K562 (cell line): ENCODE results near the gene PTPRT. TPM values are rescaled to one million over a fixed set of nuclear protein-coding genes. Genes with fewer than 3 reads are reported as not detected.

Experiments used
- ATAC-seq: fragments of 200-7000 bp; cut with Tn5 transposase; 3 replicates; pipeline ENCODE4 v1.9.1; 2020; ENCODE audit warnings: moderate library complexity
- BruUV-seq: library from RNA; stranded (reverse); fragments of 400-500 nt; replicated peaks from 2 replicates; lab custom pipeline; 2021; lab: Mats Ljungman, UMichigan
- CTCF ChIA-PET: fragments of 300-600 bp; formaldehyde crosslinking; extraction: SDS; loops from one replicate; lab custom pipeline; 2021; ENCODE audit warnings: low intra/inter-chr PET ratio; lab: Yijun Ruan, JAX
- POLR2A ChIA-PET: fragments of 300-600, 350-650 bp; sonication (Branson Sonifier 250); formaldehyde crosslinking; extraction: SDS; loops from one replicate; lab custom pipeline; 2021; ENCODE audit warnings: antibody characterized with exemption, inconsistent platforms; lab: Yijun Ruan, JAX
- DNase-seq, 4 experiments: peaks; one replicate each; pipeline versions ENCODE4 v3.0.0 to v3.0.0-alpha.2; 2011 to 2018; ENCODE audit warnings: low spot score in 3 of 4, mixed read lengths in 3 of 4; ENCODE audit errors: extremely low read depth in 1 of 4
- FAIRE-seq: peaks from 2 replicates; lab custom pipeline; 2011; peaks lifted over from hg19 to GRCh38; lab: Jason Lieb, UNC
- H2AFZ ChIP-seq: 2 replicates; pipeline ENCODE4 v1.6.0; 2011; ENCODE audit warnings: low read depth, low read length, control low read depth, inconsistent platforms
- H3K27ac ChIP-seq: fragments of 200-600 bp; 3 replicates; pipeline ENCODE4 v1.8.0; 2011; ENCODE audit warnings: low read depth, mild to moderate bottlenecking, control low read depth, inconsistent platforms, low read length, moderate library complexity, mixed read lengths; ENCODE audit errors: extremely low read depth
- H3K27me3 ChIP-seq, 2 experiments: fragments of 300-600 bp in 1 of 2; 2 replicates in 1 of 2; 3 replicates in 1 of 2; pipeline versions ENCODE4 v1.6.0 to v1.8.0; 2011; ENCODE audit warnings: inconsistent platforms in 2 of 2, low read length in 2 of 2, mild to moderate bottlenecking in 1 of 2, mixed read lengths in 1 of 2, moderate library complexity in 1 of 2; ENCODE audit not compliant: control insufficient read depth in 2 of 2, insufficient read depth in 2 of 2
- H3K36me3 ChIP-seq: fragments of 300-600 bp; 3 replicates; pipeline ENCODE4 v1.8.0; 2011; ENCODE audit warnings: mild to moderate bottlenecking, low read length, inconsistent platforms; ENCODE audit not compliant: control insufficient read depth, insufficient read depth
- H3K4me1 ChIP-seq, 2 experiments: fragments of 200-600 bp in 1 of 2; replicated peaks in 1 of 2; 2 replicates in 1 of 2; 3 replicates in 1 of 2; pipeline versions ENCODE4 v1.5.1 to v1.8.0; 2011; ENCODE audit warnings: inconsistent platforms in 2 of 2, low read length in 2 of 2, mild to moderate bottlenecking in 1 of 2, mixed read lengths in 1 of 2, moderate library complexity in 1 of 2; ENCODE audit not compliant: control insufficient read depth in 2 of 2, insufficient read depth in 2 of 2
- H3K4me2 ChIP-seq: 2 replicates; pipeline ENCODE4 v1.6.1; 2011; ENCODE audit warnings: low read length, control low read depth, inconsistent platforms, mixed read lengths; ENCODE audit not compliant: insufficient read depth
- H3K4me3 ChIP-seq: fragments of 200-600 bp; sonication (generic), shearing (Covaris generic); 2 replicates; pipeline ENCODE4 v1.5.1; 2016; ENCODE audit warnings: control low read depth, inconsistent platforms
- H3K79me2 ChIP-seq: fragments of 200-600 bp; 3 replicates; pipeline ENCODE4 v1.8.0; 2011; ENCODE audit warnings: low read length, inconsistent platforms; ENCODE audit not compliant: control insufficient read depth, insufficient read depth
- H3K9ac ChIP-seq, 2 experiments: 2 replicates each; pipeline versions ENCODE4 v1.6.0 to v1.6.1; 2011; ENCODE audit warnings: low read depth in 2 of 2, low read length in 2 of 2, control low read depth in 1 of 2, inconsistent platforms in 1 of 2, mild to moderate bottlenecking in 1 of 2, mixed read lengths in 1 of 2; ENCODE audit not compliant: insufficient read depth in 1 of 2
- H3K9me1 ChIP-seq: one replicate; pipeline ENCODE4 v1.6.0; 2011; ENCODE audit warnings: inconsistent platforms, mild to moderate bottlenecking, low read length, moderate library complexity; ENCODE audit not compliant: control insufficient read depth, insufficient read depth
- H3K9me3 ChIP-seq: replicated peaks from 2 replicates; pipeline ENCODE4 v1.5.1; 2011; ENCODE audit warnings: low read depth, low read length, inconsistent platforms; ENCODE audit not compliant: control insufficient read depth, insufficient read depth
- H4K20me1 ChIP-seq: replicated peaks from 2 replicates; pipeline ENCODE4 v1.6.1; 2011; ENCODE audit warnings: low read length, inconsistent platforms, mixed read lengths; ENCODE audit not compliant: control insufficient read depth, insufficient read depth
- CREB3L1 ChIP-seq: fragments of 450-650 bp; IDR thresholded peaks from 2 replicates; pipeline ENCODE4 v1.6.1; 2014; ENCODE audit warnings: low read depth, mild to moderate bottlenecking, moderate library complexity, borderline replicate concordance
- FOXO4 ChIP-seq: fragments of 450-650 bp; formaldehyde crosslinking; IDR thresholded peaks from 2 replicates; pipeline ENCODE4 v1.4.0; 2020; ENCODE audit warnings: mild to moderate bottlenecking, moderate library complexity
- HOMEZ ChIP-seq: fragments of 250-450 bp; sonication (Bioruptor Pico); IDR thresholded peaks from 2 replicates; pipeline ENCODE4 v1.4.0; 2020; ENCODE audit warnings: mild to moderate bottlenecking, moderate library complexity
- NR4A1 ChIP-seq, 2 experiments: fragments of 250-450 bp in 1 of 2; fragments of 450-650 bp in 1 of 2; sonication (Bioruptor Pico) in 1 of 2; IDR thresholded peaks; 2 replicates each; pipeline versions ENCODE4 v1.4.0 to v1.6.1; 2016 to 2020; ENCODE audit warnings: mild to moderate bottlenecking in 2 of 2, missing compliant biosample characterization in 1 of 2, missing genetic modification characterization in 1 of 2, moderate library complexity in 1 of 2
- RBM15 ChIP-seq: fragments of 200-400 bp; formaldehyde crosslinking; IDR thresholded peaks from 2 replicates; pipeline ENCODE4 v1.6.1; 2018; ENCODE audit warnings: mild to moderate bottlenecking, low read length, moderate library complexity; ENCODE audit not compliant: insufficient read depth
- SRSF3 ChIP-seq: fragments of 200-400 bp; formaldehyde crosslinking; IDR thresholded peaks from 2 replicates; pipeline ENCODE4 v1.6.1; 2016; ENCODE audit warnings: mild to moderate bottlenecking, low read length, moderate library complexity; ENCODE audit not compliant: insufficient read depth
- TRIM25 ChIP-seq: fragments of 450-650 bp; IDR thresholded peaks from 2 replicates; pipeline ENCODE4 v1.7.0; 2016; ENCODE audit warnings: borderline replicate concordance
- U2AF2 ChIP-seq: fragments of 200-400 bp; formaldehyde crosslinking; optimal IDR thresholded peaks from 2 replicates; pipeline ENCODE3; 2017; ENCODE audit warnings: low read depth, mild to moderate bottlenecking, low read length
- WGBS: fragments of 100-300 bp; shearing (Covaris generic); methylation state at CpG from one replicate; pipeline ENCODE4 v1.1.6; 2016; ENCODE audit warnings: low coverage, mixed read lengths; ENCODE audit not compliant: insufficient coverage; ENCODE audit errors: missing lambda C conversion rate; 5-methylcytosine and 5-hydroxymethylcytosine counted together
- in situ Hi-C: fragments of 300-500 bp; cut with MboI; formaldehyde crosslinking; loops from 4 replicates; pipeline ENCODE4 v1.15.0; 2018; ENCODE audit warnings: inconsistent platforms, mixed read lengths
- intact Hi-C: fragments of 100-400 bp; cut with micrococcal nuclease; formaldehyde crosslinking; loops from 2 replicates; pipeline ENCODE4 v1.14.2; 2022
- polyA plus RNA-seq, 8 experiments: library from polyadenylated mRNA; depleted of rRNA in 4 of 8; stranded (reverse) in 5 of 8; unstranded in 3 of 8; fragments of >200 nt; fragmentation: Nextera tagmentation in 2 of 8; fragmentation: Illumina TruSeq in 1 of 8; extraction: Ambion mirVana in 2 of 8; extraction: Trizol in 1 of 8; gene quantifications; 2 replicates each; pipeline versions ENCODE4 v1.2.1 to v1.2.3, GENCODE V29; 2011 to 2014; ENCODE audit warnings: inconsistent platforms in 1 of 8, missing spikeins in 1 of 8
- total RNA-seq, 7 experiments: library from RNA; depleted of rRNA in 6 of 7; stranded (reverse); fragments of >200 nt in 6 of 7; fragmentation: Illumina TruSeq in 2 of 7; extraction: Trizol in 2 of 7; gene quantifications; 2 replicates each; pipeline versions ENCODE4 v1.2.1 to v1.2.3, GENCODE V29; 2011 to 2021; ENCODE audit warnings: low replicate concordance in 1 of 7

PTPRT gene
- total and polyA plus RNA-seq, 9 of the 15 experiments (the other 6 are each of a cell fraction or from before 2014, with no cell fraction given): not detected

GRCh38 chr20:42258564-42259302, 931.0 kb downstream of the PTPRT start:
- Histone ChIP-seq H3K27me3 (no peaks in the 10 kb centered on the region; a peak in 2 of 5 replicates), H3K79me2 (no peaks in the 10 kb centered on the region), H3K9ac (no peak overlapping the region), H4K20me1 (no peaks in the 10 kb centered on the region; the same call in 1 of the 2 replicates), H3K27ac (no peak overlapping the region), H3K4me2 (no peak overlapping the region), H2AFZ (no peak overlapping the region), H3K36me3 (no peaks in the 10 kb centered on the region), H3K4me1 (no peaks in the 10 kb centered on the region), H3K9me3 (no peaks in the 10 kb centered on the region), H3K4me3 (no peak overlapping the region), H3K9me1 (no peaks in the 10 kb centered on the region)
- TF ChIP-seq FOXO4 (CRISPR knock-in tag) (no peak), RBM15 (no peak), TRIM25 (no peak), NR4A1 (CRISPR knock-in tag; IDR thresholded peaks at IDR 0.05) (no peak), NR4A1 (tag; IDR thresholded peaks at IDR 0.05) (no peak), CREB3L1 (no peak), HOMEZ (CRISPR knock-in tag) (no peak), U2AF2 (no peak), SRSF3 (no peak)
- POLR2A ChIA-PET: no interaction called here
- no peak for ATAC-seq
- no peak for DNase-seq
- in situ Hi-C loops (no loop called here), intact Hi-C loops (no loop called here)
- CTCF ChIA-PET: no interaction called here
- no TSS peak for BruUV-seq
- WGBS: 0% methylated on average over 6 of the region's 6 CpGs
- FAIRE-seq: no peak
